Subcutaneous adipose tissue (tissue), 4 donors: ENCODE measurements around the gene SH3BP2. TPM values are rescaled to one million over a fixed set of nuclear protein-coding genes. Genes with fewer than 3 reads are reported as not detected.

Source experiments
- CTCF ChIP-seq: fragments of 450-650 bp; IDR thresholded peaks from one replicate; pipeline ENCODE4 v1.5.1; 2016; ENCODE audit warnings: low read depth, mild to moderate bottlenecking, control low read depth, antibody characterized with exemption, moderate library complexity
- total RNA-seq, 4 donors: library from RNA; depleted of rRNA; stranded (reverse); fragments of >200 nt; gene quantifications; one replicate each; pipeline ENCODE4 v1.1.0, GENCODE V29; 2016

The SH3BP2 gene
- total RNA-seq, 4 donors from 2014 or later, result 23.5 to 52.7 (median 43.7) TPM

- no peak for TF ChIP-seq CTCF
Observed at GRCh38 chr4:2858451-2859217, 65.7 kb downstream of the SH3BP2 start.

- TF ChIP-seq CTCF, result no peak
Observed at GRCh38 chr4:2859514-2859913, 66.6 kb downstream of the SH3BP2 start.

GRCh38 chr4:2860391-2861348 lies 67.8 kb downstream of the SH3BP2 start:
- TF ChIP-seq CTCF, result no peak

- no peak for TF ChIP-seq CTCF
Observed at GRCh38 chr4:2861631-2862436, 68.9 kb downstream of the SH3BP2 start.

GRCh38 chr4:2862528-2862927 lies 69.6 kb downstream of the SH3BP2 start:
- no peak for TF ChIP-seq CTCF

- TF ChIP-seq CTCF, result no peak
Observed at GRCh38 chr4:2863649-2864048, 70.8 kb downstream of the SH3BP2 start.
